Measurements from ENCODE around the gene C14orf39.
"Not testable (repeated sequence)": the region's sequence is repeated elsewhere in the genome, so short reads cannot be mapped to it uniquely, and the experiment has no call there.

C14orf39 gene

DNA sequence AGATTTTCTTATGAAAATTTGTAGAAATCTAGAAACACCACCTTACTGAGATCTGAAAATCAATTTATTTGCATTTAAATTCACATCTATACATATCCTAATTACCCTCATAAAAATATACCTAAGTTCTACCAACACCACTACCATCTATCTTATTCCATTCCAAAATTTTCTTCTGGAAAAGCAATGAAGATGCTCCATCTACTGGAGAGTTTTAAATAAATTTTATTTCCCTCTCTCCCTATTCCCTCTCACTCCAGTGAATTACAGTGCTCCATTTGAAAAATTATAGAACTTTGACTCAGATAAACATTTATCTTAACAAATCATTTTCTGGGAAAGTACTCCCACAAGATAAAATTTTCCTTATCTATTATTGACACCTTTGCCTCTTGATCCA, 2.3 kb upstream of the C14orf39 start:
- TF ChIP-seq, protein P1, sequence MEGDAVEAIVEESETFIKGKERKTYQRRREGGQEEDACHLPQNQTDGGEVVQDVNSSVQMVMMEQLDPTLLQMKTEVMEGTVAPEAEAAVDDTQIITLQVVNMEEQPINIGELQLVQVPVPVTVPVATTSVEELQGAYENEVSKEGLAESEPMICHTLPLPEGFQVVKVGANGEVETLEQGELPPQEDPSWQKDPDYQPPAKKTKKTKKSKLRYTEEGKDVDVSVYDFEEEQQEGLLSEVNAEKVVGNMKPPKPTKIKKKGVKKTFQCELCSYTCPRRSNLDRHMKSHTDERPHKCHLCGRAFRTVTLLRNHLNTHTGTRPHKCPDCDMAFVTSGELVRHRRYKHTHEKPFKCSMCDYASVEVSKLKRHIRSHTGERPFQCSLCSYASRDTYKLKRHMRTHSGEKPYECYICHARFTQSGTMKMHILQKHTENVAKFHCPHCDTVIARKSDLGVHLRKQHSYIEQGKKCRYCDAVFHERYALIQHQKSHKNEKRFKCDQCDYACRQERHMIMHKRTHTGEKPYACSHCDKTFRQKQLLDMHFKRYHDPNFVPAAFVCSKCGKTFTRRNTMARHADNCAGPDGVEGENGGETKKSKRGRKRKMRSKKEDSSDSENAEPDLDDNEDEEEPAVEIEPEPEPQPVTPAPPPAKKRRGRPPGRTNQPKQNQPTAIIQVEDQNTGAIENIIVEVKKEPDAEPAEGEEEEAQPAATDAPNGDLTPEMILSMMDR (IDR thresholded peaks at IDR 0.05; ENCODE audit: borderline replicate concordance, insufficient read depth, low read depth, low read length) = no peak
- H3K4me3 ChIP-seq (ENCODE audit: low read depth, low read length) = no peak overlapping the region

DNA sequence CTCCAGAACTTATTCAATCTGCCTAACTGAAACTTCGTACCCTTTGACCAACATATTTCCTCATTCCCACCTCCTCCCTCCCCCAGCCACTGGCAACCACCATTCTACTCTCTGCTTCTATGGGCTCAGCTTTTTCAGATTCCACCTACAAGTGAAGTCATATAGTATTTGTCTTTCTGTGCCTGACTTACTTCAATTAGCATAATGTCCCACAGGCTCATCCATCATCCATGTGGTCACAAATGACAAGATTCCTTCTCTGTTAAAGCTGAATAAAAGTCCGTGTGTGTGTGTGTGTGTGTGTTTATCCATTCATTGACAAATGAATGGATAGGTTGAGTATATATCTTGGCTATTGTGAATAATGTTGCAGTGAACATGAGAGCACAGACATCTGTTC, 1.3 kb upstream of the C14orf39 start:
- TF ChIP-seq, protein P1 (IDR thresholded peaks at IDR 0.05; ENCODE audit: borderline replicate concordance, insufficient read depth, low read depth, low read length) = no peak
- H3K4me3 ChIP-seq (ENCODE audit: low read depth, low read length) = no peak overlapping the region

DNA sequence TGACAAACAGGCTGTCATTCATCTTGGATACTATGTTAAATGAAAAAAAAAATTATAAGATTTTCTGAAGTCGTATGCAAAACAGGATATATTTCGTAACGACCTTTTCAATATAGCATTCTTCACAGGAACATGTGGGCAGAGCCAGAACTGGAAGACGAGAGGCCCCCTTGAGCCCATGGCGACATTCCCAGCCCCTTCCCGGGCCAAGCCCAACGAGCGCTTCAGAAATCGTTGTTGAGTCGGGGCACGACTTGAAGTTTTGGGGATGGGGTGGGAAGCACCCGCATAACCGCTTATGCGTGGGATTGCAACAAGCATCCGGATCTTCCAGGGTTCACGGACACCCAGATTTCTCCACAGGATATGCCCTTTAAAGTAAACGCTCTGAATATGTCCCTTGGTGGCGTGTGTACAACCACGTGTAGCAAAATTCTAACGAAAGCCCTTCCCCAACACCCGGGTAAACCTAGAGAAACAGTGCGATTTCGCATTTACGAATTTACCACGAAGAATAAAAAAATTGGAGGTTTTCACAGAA, 736 bp downstream of the C14orf39 start:
- no peak overlapping the region for H3K4me3 ChIP-seq (ENCODE audit: low read depth, low read length)
- TF ChIP-seq, protein P1 (IDR thresholded peaks at IDR 0.05; ENCODE audit: borderline replicate concordance, insufficient read depth, low read depth, low read length) = no peak

DNA sequence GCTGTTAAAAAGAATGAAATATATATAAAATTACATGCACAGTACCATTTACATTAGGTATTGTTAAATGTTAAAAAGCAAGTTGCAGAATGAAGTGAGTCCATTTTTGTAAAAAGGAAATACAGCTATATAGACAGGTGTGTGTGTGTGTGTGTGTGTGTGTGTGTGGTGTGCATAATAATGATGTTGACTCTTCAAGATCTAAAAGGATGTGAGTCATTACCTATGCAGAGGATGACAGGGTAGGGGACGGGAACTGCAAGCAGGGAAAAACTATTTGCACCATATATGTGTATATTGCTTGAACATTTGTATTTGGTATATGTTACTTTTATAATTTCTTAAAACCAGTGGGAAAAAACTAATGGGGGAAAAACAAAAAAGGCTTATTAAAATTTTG, 3.1 kb downstream of the C14orf39 start:
- TF ChIP-seq, protein P1 (IDR thresholded peaks at IDR 0.05; ENCODE audit: borderline replicate concordance, insufficient read depth, low read depth, low read length) = no peak
- no peak overlapping the region for H3K4me3 ChIP-seq (ENCODE audit: low read depth, low read length)

GRCh38 chr14:60480248-60480647, 5.6 kb downstream of the C14orf39 start:
- not testable (repeated sequence) for H3K4me3 ChIP-seq (ENCODE audit: low read depth, low read length)

DNA sequence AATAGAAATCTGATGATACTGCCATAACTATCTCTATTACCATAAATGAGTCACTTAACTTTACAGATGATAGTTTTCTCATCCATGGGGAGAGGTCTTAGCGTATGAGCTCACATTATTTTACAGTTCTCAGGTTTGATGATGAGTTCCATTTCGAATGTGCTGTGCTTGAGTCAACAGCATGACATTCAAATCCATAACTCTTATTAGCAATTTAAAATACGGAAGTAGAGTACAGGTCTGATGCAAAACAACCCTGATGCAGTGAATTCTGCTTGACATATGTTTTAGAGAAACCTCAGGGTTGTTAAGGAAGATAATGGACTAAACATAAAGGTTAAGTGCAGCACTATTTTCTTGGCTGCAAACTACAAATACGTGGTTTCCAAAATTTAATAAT, 30.0 kb downstream of the C14orf39 start:
- TF ChIP-seq, protein P1 (IDR thresholded peaks at IDR 0.05; ENCODE audit: borderline replicate concordance, insufficient read depth, low read depth, low read length) = no peak
- H3K4me3 ChIP-seq (ENCODE audit: low read depth, low read length) = no peak overlapping the region

GRCh38 chr14:60430276-60430675, 55.6 kb downstream of the C14orf39 start:
- no peak overlapping the region for H3K4me3 ChIP-seq (ENCODE audit: low read depth, low read length)
- TF ChIP-seq, protein P1 (IDR thresholded peaks at IDR 0.05; ENCODE audit: borderline replicate concordance, insufficient read depth, low read depth, low read length) = no peak

GRCh38 chr14:60420050-60420449, 65.8 kb downstream of the C14orf39 start:
- H3K4me3 ChIP-seq (ENCODE audit: low read depth, low read length) = no peak overlapping the region
- TF ChIP-seq, protein P1 (IDR thresholded peaks at IDR 0.05; ENCODE audit: borderline replicate concordance, insufficient read depth, low read depth, low read length) = no peak

DNA sequence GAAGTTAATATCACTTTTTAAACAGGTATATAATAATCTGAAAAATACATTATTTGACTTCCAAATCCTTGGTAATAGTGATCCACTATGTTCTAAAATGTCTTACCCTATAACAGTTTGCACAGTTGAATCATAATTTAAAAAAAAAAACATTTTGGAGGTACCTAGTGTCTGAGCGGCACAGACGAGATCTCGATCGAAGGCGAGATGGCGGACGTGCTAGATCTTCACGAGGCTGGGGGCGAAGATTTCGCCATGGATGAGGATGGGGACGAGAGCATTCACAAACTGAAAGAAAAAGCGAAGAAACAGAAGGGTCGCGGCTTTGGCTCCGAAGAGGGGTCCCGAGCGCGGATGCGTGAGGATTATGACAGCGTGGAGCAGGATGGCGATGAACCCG, 88.3 kb downstream of the C14orf39 start:
- H3K4me3 ChIP-seq (ENCODE audit: low read depth, low read length) = not testable (repeated sequence)
